HTERT RPE-1 (cell line): ENCODE data around the gene ZFYVE21.

ENCODE experiments used
- in situ Hi-C: fragments of 300-500 bp; cut with MboI; formaldehyde crosslinking; loops from 4 replicates; pipeline ENCODE4 v1.14.3; 2020; ENCODE audit warnings: low sequenced_read_pairs

ZFYVE21 gene

GRCh38 chr14:103721334-103722120 is 5.9 kb downstream of the ZFYVE21 start:
- in situ Hi-C loops, result no loop called here

- in situ Hi-C loops, result no loop called here
Observed at GRCh38 chr14:103723748-103724081, 8.1 kb downstream of the ZFYVE21 start.

- in situ Hi-C loops, result no loop called here
Observed at GRCh38 chr14:103724116-103724515, 8.5 kb downstream of the ZFYVE21 start.

GRCh38 chr14:103725001-103725682 is 9.5 kb downstream of the ZFYVE21 start:
- in situ Hi-C loops, result no loop called here

GRCh38 chr14:103725739-103726395 is 10.3 kb downstream of the ZFYVE21 start:
- in situ Hi-C loops, result no loop called here

- in situ Hi-C loops, result no loop called here
Observed at GRCh38 chr14:103726474-103726873, 10.9 kb downstream of the ZFYVE21 start.

- in situ Hi-C loops, result no loop called here
Observed at GRCh38 chr14:103727313-103727980, 11.8 kb downstream of the ZFYVE21 start.

GRCh38 chr14:103728141-103728540 is 12.5 kb downstream of the ZFYVE21 start:
- in situ Hi-C loops, result no loop called here

GRCh38 chr14:103728721-103729120 is 13.1 kb downstream of the ZFYVE21 start:
- in situ Hi-C loops, result no loop called here

GRCh38 chr14:103729496-103730448 is 14.2 kb downstream of the ZFYVE21 start:
- in situ Hi-C loops, result no loop called here

- in situ Hi-C loops, result no loop called here
Observed at GRCh38 chr14:103730490-103731035, 15.0 kb downstream of the ZFYVE21 start.

GRCh38 chr14:103731481-103731880 is 15.9 kb downstream of the ZFYVE21 start:
- in situ Hi-C loops, result no loop called here

GRCh38 chr14:103731916-103732867 is 16.6 kb downstream of the ZFYVE21 start:
- in situ Hi-C loops, result no loop called here

- in situ Hi-C loops, result no loop called here
Observed at GRCh38 chr14:103732868-103733620, 17.4 kb downstream of the ZFYVE21 start.

- in situ Hi-C loops, result no loop called here
Observed at GRCh38 chr14:103733651-103734050, 18.0 kb downstream of the ZFYVE21 start.

GRCh38 chr14:103734081-103734888 is 18.7 kb downstream of the ZFYVE21 start:
- in situ Hi-C loops, result no loop called here

- in situ Hi-C loops, result no loop called here
Observed at GRCh38 chr14:103735022-103735421, 19.4 kb downstream of the ZFYVE21 start.
